H1 (cell line): ENCODE data around the gene MLH3. TPM values are rescaled to one million over a fixed set of nuclear protein-coding genes. Genes with fewer than 3 reads are reported as not detected.

Experiments
- CTCF ChIA-PET: fragments of 300-600 bp; sonication (Branson Sonifier 250); formaldehyde crosslinking; loops from one replicate; lab custom pipeline; 2021; ENCODE audit not compliant: partially characterized antibody; lab: Charles Lee
- POLR2A ChIA-PET: fragments of 300-600 bp; sonication (Branson Sonifier 250); formaldehyde crosslinking; loops from one replicate; lab custom pipeline; 2021; ENCODE audit warnings: inconsistent platforms; ENCODE audit not compliant: partially characterized antibody; lab: Charles Lee
- DNase-seq, 2 experiments: peaks; one replicate each; pipeline versions ENCODE4 v3.0.0 to v3.0.0-alpha.2; 2010 to 2022; ENCODE audit warnings: low spot score in 2 of 2, low read depth in 1 of 2, mixed read lengths in 1 of 2
- FAIRE-seq: peaks from 2 replicates; lab custom pipeline; 2011; peaks lifted over from hg19 to GRCh38; lab: Jason Lieb, UNC
- H2AFZ ChIP-seq: 2 replicates; pipeline ENCODE4 v1.8.1; 2012; ENCODE audit warnings: low read length, inconsistent platforms
- H2AK5ac ChIP-seq: 2 replicates; pipeline ENCODE4 v1.6.1; 2013; ENCODE audit warnings: low read depth, low read length
- H2BK120ac ChIP-seq: replicated peaks from 2 replicates; pipeline ENCODE3; 2013; ENCODE audit warnings: low read depth, low read length, inconsistent platforms
- H2BK12ac ChIP-seq: 2 replicates; pipeline ENCODE4 v1.6.1; 2013; ENCODE audit warnings: low read depth, low read length
- H2BK15ac ChIP-seq: 2 replicates; pipeline ENCODE4 v1.6.1; 2013; ENCODE audit warnings: low read length
- H2BK20ac ChIP-seq: 2 replicates; pipeline ENCODE4 v1.6.1; 2013; ENCODE audit warnings: low read length
- H2BK5ac ChIP-seq: 2 replicates; pipeline ENCODE4 v1.6.1; 2013; ENCODE audit warnings: low read depth, low read length
- H3K14ac ChIP-seq: 2 replicates; pipeline ENCODE4 v1.6.1; 2013; ENCODE audit warnings: inconsistent platforms; ENCODE audit not compliant: insufficient read length
- H3K18ac ChIP-seq: 2 replicates; pipeline ENCODE4 v1.6.1; 2013; ENCODE audit warnings: low read length; ENCODE audit errors: extremely low read depth
- H3K23ac ChIP-seq: 2 replicates; pipeline ENCODE4 v1.6.1; 2013; ENCODE audit warnings: inconsistent platforms; ENCODE audit not compliant: insufficient read length
- H3K23me2 ChIP-seq: 2 replicates; pipeline ENCODE4 v1.6.1; 2013; ENCODE audit warnings: low read depth, low read length
- H3K27ac ChIP-seq: 2 replicates; pipeline ENCODE4 v1.6.1; 2011; ENCODE audit warnings: low read depth, low read length, inconsistent platforms
- H3K27me3 ChIP-seq, 4 experiments: replicated peaks in 1 of 4; 1 replicate in 1 of 4; 2 replicates in 3 of 4; pipeline versions ENCODE4 v1.6.1 to v1.8.1; 2011 to 2013; ENCODE audit warnings: low read length in 3 of 4, mild to moderate bottlenecking in 3 of 4, inconsistent platforms in 2 of 4, mixed read lengths in 2 of 4, moderate library complexity in 1 of 4; ENCODE audit not compliant: control insufficient read depth in 3 of 4, insufficient read depth in 3 of 4; ENCODE audit errors: extremely low read depth in 1 of 4
- H3K36me3 ChIP-seq, 4 experiments: 2 replicates each; pipeline versions ENCODE4 v1.6.1 to v1.8.1; 2011 to 2013; ENCODE audit warnings: mild to moderate bottlenecking in 4 of 4, low read length in 3 of 4, moderate library complexity in 2 of 4, control low read depth in 1 of 4, inconsistent platforms in 1 of 4; ENCODE audit not compliant: insufficient read depth in 4 of 4, control insufficient read depth in 2 of 4
- H3K4ac ChIP-seq: replicated peaks from 2 replicates; pipeline ENCODE3; 2013; ENCODE audit warnings: low read length, low read depth, mixed read lengths, inconsistent platforms; ENCODE audit not compliant: insufficient read length
- H3K4me1 ChIP-seq, 4 experiments: replicated peaks in 1 of 4; 1 replicate in 1 of 4; 2 replicates in 3 of 4; pipeline versions ENCODE4 v1.6.1 to v1.8.1; 2011 to 2013; ENCODE audit warnings: low read length in 3 of 4, inconsistent platforms in 2 of 4, mixed read lengths in 1 of 4; ENCODE audit not compliant: insufficient read depth in 4 of 4, control insufficient read depth in 3 of 4
- H3K4me2 ChIP-seq, 2 experiments: 2 replicates each; pipeline versions ENCODE4 v1.6.1 to v1.8.1; 2011 to 2013; ENCODE audit warnings: low read depth in 2 of 2, low read length in 2 of 2, control low read depth in 1 of 2, inconsistent platforms in 1 of 2, mild to moderate bottlenecking in 1 of 2; ENCODE audit not compliant: insufficient read depth in 1 of 2
- H3K4me3 ChIP-seq, 4 experiments: fragments of 200-600, 300-600 bp in 1 of 4; sonication (generic), shearing (Covaris generic), sonication (Bioruptor Twin) in 1 of 4; 2 replicates each; pipeline versions ENCODE4 v1.5.1 to v1.8.1; 2011 to 2016; ENCODE audit warnings: low read length in 4 of 4, low read depth in 3 of 4, control low read depth in 2 of 4, inconsistent platforms in 2 of 4, mild to moderate bottlenecking in 2 of 4, mixed read lengths in 1 of 4, moderate library complexity in 1 of 4; ENCODE audit not compliant: insufficient read depth in 2 of 4; ENCODE audit errors: extremely low read depth in 1 of 4
- H3K56ac ChIP-seq: replicated peaks from 2 replicates; pipeline ENCODE3; 2013; ENCODE audit warnings: low read depth, mild to moderate bottlenecking, mixed read lengths, low read length, inconsistent platforms; ENCODE audit not compliant: insufficient read length
- H3K79me1 ChIP-seq: 2 replicates; pipeline ENCODE4 v1.6.1; 2013; ENCODE audit warnings: low read depth, low read length, control low read depth
- H3K79me2 ChIP-seq, 2 experiments: 2 replicates each; pipeline versions ENCODE4 v1.6.1 to v1.8.1; 2012 to 2013; ENCODE audit warnings: low read length in 2 of 2, mild to moderate bottlenecking in 2 of 2, inconsistent platforms in 1 of 2; ENCODE audit not compliant: insufficient read depth in 2 of 2, control insufficient read depth in 1 of 2
- H3K9ac ChIP-seq, 4 experiments: replicated peaks in 1 of 4; 1 replicate in 1 of 4; 2 replicates in 3 of 4; pipeline versions ENCODE4 v1.6.1 to v1.8.1; 2011 to 2013; ENCODE audit warnings: low read depth in 3 of 4, low read length in 3 of 4, control low read depth in 2 of 4, mild to moderate bottlenecking in 2 of 4, moderate library complexity in 2 of 4, inconsistent platforms in 1 of 4; ENCODE audit errors: extremely low read depth in 1 of 4
- H3K9me3 ChIP-seq, 2 experiments: 2 replicates each; pipeline versions ENCODE4 v1.6.1 to v1.8.1; 2012 to 2013; ENCODE audit warnings: mild to moderate bottlenecking in 2 of 2, moderate library complexity in 2 of 2, control low read depth in 1 of 2, inconsistent platforms in 1 of 2, low read depth in 1 of 2, low read length in 1 of 2, mixed read lengths in 1 of 2; ENCODE audit not compliant: insufficient read depth in 2 of 2
- H4K20me1 ChIP-seq, 2 experiments: replicated peaks in 1 of 2; 2 replicates each; pipeline versions ENCODE3 to v1.8.1; 2011 to 2013; ENCODE audit warnings: inconsistent platforms in 2 of 2, low read length in 2 of 2, mild to moderate bottlenecking in 1 of 2; ENCODE audit not compliant: insufficient read depth in 2 of 2, control insufficient read depth in 1 of 2
- H4K5ac ChIP-seq: 2 replicates; pipeline ENCODE4 v1.6.1; 2013; ENCODE audit warnings: low read length, low read depth, mixed read lengths, inconsistent platforms; ENCODE audit not compliant: insufficient read length
- H4K8ac ChIP-seq: 2 replicates; pipeline ENCODE4 v1.8.0; 2013; ENCODE audit warnings: mild to moderate bottlenecking, moderate library complexity, low read length, inconsistent platforms; ENCODE audit not compliant: insufficient read depth; ENCODE audit errors: extremely low read depth
- H4K91ac ChIP-seq: replicated peaks from 2 replicates; pipeline ENCODE3; 2013; ENCODE audit warnings: low read length, mixed read lengths, inconsistent platforms; ENCODE audit not compliant: insufficient read length
- CBX5 ChIP-seq: fragments of 300-800, 300-1000 bp; sonication (generic); IDR thresholded peaks from 2 replicates; pipeline ENCODE4 v1.7.1; 2016; ENCODE audit warnings: antibody characterized with exemption, low read length, low read depth
- CHD2 ChIP-seq: IDR thresholded peaks from 2 replicates; pipeline ENCODE4 v1.6.1; 2012; ENCODE audit warnings: low read length, improper control_type of control experiment
- CREB1 ChIP-seq: IDR thresholded peaks from 2 replicates; pipeline ENCODE4 v1.6.1; 2012; ENCODE audit warnings: inconsistent platforms
- EGR1 ChIP-seq: IDR thresholded peaks from 2 replicates; pipeline ENCODE4 v1.6.1; 2011; ENCODE audit warnings: low read depth, low read length, borderline replicate concordance
- JUND ChIP-seq: IDR thresholded peaks from 2 replicates; pipeline ENCODE4 v1.6.1; 2011; ENCODE audit warnings: mild to moderate bottlenecking, improper control_type of control experiment, low read length
- NRF1 ChIP-seq: IDR thresholded peaks from 2 replicates; pipeline ENCODE4 v1.6.1; 2011; ENCODE audit warnings: mild to moderate bottlenecking, low read depth, low read length, improper control_type of control experiment
- PHF8 ChIP-seq: fragments of 200-600 bp; sonication (generic); conservative IDR thresholded peaks from 2 replicates; pipeline ENCODE4 v1.7.1; 2012; ENCODE audit warnings: low read depth, mild to moderate bottlenecking, inconsistent platforms, low read length, moderate library complexity
- POLR2A ChIP-seq, 2 experiments: IDR thresholded peaks; 1 replicate in 1 of 2; 2 replicates in 1 of 2; pipeline ENCODE4 v1.6.1; 2011; ENCODE audit warnings: low read depth in 2 of 2, low read length in 2 of 2, mild to moderate bottlenecking in 2 of 2; ENCODE audit errors: control extremely low read depth in 1 of 2
- RBBP5 ChIP-seq: IDR thresholded peaks from 2 replicates; pipeline ENCODE4 v1.7.1; 2012; ENCODE audit warnings: low read depth, mild to moderate bottlenecking, inconsistent platforms, low read length, moderate library complexity, borderline replicate concordance
- TAF7 ChIP-seq: optimal IDR thresholded peaks from 2 replicates; pipeline ENCODE3; 2011; ENCODE audit warnings: low read depth, mild to moderate bottlenecking, inconsistent platforms, low read length, moderate library complexity, borderline replicate concordance
- WGBS, 2 experiments: shearing (Covaris generic) in 1 of 2; methylation state at CpG; one replicate each; pipeline versions ENCODE4 v1.1.6 to v1.1.7; 2013 to 2015; ENCODE audit warnings: low lambda C conversion rate in 2 of 2, mixed read lengths in 2 of 2, inconsistent platforms in 1 of 2, low coverage in 1 of 2, missing lambda C conversion rate in 1 of 2; ENCODE audit not compliant: insufficient replicate concordance in 2 of 2, insufficient coverage in 1 of 2, insufficient read length in 1 of 2; ENCODE audit errors: extremely low coverage in 1 of 2, missing lambda C conversion rate in 1 of 2; 5-methylcytosine and 5-hydroxymethylcytosine counted together
- polyA plus RNA-seq, 7 experiments: library from polyadenylated mRNA; depleted of rRNA in 3 of 7; stranded (reverse) in 5 of 7; unstranded in 2 of 7; fragments of >200 nt in 5 of 7; fragments of 200-250 nt in 2 of 7; gene quantifications; 1 replicate in 5 of 7; 2 replicates in 1 of 7; 4 replicates in 1 of 7; pipeline versions ENCODE4 v1.2.1 to v1.2.3, GENCODE V29; 2011 to 2013; ENCODE audit warnings: missing spikeins in 2 of 7, mixed read lengths in 2 of 7
- total RNA-seq: library from RNA; stranded (reverse); fragmentation: NEBNext Ultra II Directional; extraction: Animal tissue kit (Norgen Biotek cat#: 25700); gene quantifications from 2 replicates; pipeline ENCODE4 v1.2.1, GENCODE V29; 2021
- TF ChIP-seq, protein P1 (sequence below): IDR thresholded peaks from 2 replicates; pipeline ENCODE4 v1.6.1; 2011; ENCODE audit warnings: low read depth, mild to moderate bottlenecking, low read length; ENCODE audit not compliant: insufficient read depth

Gene MLH3
- total and polyA plus RNA-seq, 2 of the 8 experiments (the other 6 are each of a cell fraction or from before 2014, with no cell fraction given), result 9.3 to 20.1 TPM

DNA sequence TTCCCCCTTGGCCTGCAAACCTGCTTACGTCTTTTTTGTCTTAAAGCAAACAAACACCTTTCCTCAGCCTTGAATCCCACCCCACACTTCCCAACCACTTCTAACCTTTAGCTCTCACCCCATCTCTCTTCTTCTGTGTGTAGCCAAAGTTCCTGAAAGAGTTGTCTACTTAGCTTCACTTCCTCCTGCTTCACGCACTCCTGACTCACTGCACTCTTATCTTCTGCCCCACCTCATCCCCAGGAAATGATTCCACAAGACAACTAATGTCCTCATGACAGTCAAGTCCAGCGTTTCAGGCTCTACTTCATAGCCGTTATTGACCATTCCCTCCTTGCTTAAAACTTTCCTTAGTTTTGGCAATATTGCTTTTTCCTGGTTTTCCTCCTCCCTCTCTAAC lies 26.2 kb downstream of the MLH3 start:
- Histone ChIP-seq H2BK20ac (no peak overlapping the region), H2BK12ac (no peak overlapping the region), H3K27me3 (no peaks in the 10 kb centered on the region), H3K4ac (no peak overlapping the region), H3K4me1 (no peaks in the 10 kb centered on the region), H2AK5ac (no peak overlapping the region), H4K20me1 (peaks cover 0 to 1% of the 10 kb centered on the region in 2 experiments), H3K27ac (no peak overlapping the region), H3K36me3 (peaks cover 0 to 13% (median 2%) of the 10 kb centered on the region in 4 experiments; a peak in 6 of 8 replicates), H2BK15ac (no peak overlapping the region), H3K79me1 (no peaks in the 10 kb centered on the region), H2BK120ac (no peak overlapping the region), H3K23ac (no peak overlapping the region), H3K18ac (no peak overlapping the region), H3K56ac (no peak overlapping the region), H3K23me2 (no peaks in the 10 kb centered on the region), H4K5ac (no peak overlapping the region), H4K8ac (no peak overlapping the region), H3K4me3 (no peak overlapping the region), H2AFZ (no peak overlapping the region), H3K79me2 (no peaks in the 10 kb centered on the region), H2BK5ac (no peak overlapping the region), H3K4me2 (no peak overlapping the region), H4K91ac (no peak overlapping the region), H3K9ac (no peak overlapping the region), H3K9me3 (no peaks in the 10 kb centered on the region), H3K14ac (no peak overlapping the region)
- FAIRE-seq (no peak), DNase-seq (no peak)
- ChIA-PET CTCF (interaction anchor here (0.7 to 4.7 kb wide), 14 partner anchors 11 to 165 kb away, joined by 3 to 33 read pairs (median 4); no protein-coding TSS in a partner anchor), POLR2A (interaction anchor here (0.9 to 1.5 kb wide), 6 partner anchors 11 to 53 kb away, joined by 3 to 7 read pairs (median 3); no protein-coding TSS in a partner anchor)
- TF ChIP-seq EGR1 (no peak), RBBP5 (no peak), PHF8 (no peak), CHD2 (no peak), TAF7 (no peak), CREB1 (no peak), POLR2A (IDR thresholded peaks at IDR 0.05; ENCODE audit: control extremely low read depth in 1 of 2, low read depth in 2 of 2, low read length in 2 of 2) (no peak), JUND (no peak), NRF1 (no peak), CBX5 (no peak)
- TF ChIP-seq, protein P1, sequence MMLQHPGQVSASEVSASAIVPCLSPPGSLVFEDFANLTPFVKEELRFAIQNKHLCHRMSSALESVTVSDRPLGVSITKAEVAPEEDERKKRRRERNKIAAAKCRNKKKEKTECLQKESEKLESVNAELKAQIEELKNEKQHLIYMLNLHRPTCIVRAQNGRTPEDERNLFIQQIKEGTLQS, result no peak
- 91% methylated on average over 4 of the region's 4 CpGs; no CpG with 5 or more reads in 1 of the 2 experiments for WGBS, 2 experiments
